ENCODE data around the gene ATP5F1D. TPM values are rescaled to one million over a fixed set of nuclear protein-coding genes. Genes with fewer than 3 reads are reported as not detected.

ATP5F1D gene
- total and polyA plus RNA-seq, 4 donors: 17.4 to 219 (median 144) TPM

DNA sequence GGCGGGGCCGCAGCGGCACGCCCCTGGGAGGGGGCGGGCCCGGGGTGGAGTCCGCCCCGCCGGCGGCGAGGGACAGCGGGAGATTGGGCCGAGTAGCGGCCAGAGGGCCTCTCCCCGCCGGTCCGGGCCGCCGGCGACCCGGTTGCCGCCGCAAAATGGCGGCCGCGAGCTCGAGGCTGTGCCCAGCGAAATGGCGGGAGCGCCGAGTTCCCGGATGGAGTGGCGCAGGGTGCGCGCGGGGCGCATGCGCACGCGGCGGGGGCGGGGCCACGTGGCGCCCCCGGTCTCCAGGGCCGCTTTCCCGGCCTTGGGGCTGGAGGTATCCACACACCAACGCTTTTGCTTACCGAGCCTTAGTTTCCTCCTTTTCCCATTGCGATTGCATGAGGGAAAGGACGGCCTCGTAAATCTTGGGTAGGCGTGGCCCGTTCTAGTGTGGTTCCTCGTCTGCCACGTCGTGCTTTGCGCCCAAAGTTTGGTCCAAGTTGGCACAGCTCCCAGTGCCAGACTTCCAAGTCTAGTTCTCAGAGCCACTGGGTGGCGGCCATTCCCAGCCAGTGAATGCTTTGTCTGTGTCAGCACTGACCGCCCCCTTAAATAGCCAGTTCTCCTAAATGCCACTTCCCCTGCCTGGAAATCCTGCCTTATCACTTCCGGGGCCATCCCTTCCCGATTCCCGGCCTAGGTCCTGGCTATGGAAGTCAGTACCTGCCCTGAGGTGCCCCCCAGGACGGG is 28.1 kb downstream of the ATP5F1D start:
- H3K4me3 ChIP-seq (ENCODE audit: low read depth, low read length): peak overlapping the region; percentile 88
- H3K27ac ChIP-seq (ENCODE audit: low read depth, low read length): peak overlapping the region; percentile 88
- WGBS (ENCODE audit: insufficient coverage): under 1% methylated on average over 64 of the region's 64 CpGs
- no peaks in the 10 kb centered on the region for H3K9me3 ChIP-seq (ENCODE audit: control insufficient read depth, insufficient read depth, low read length)
- peak in 5 of 6 donors; percentile 78 to 96 (median 82) for DNase-seq (ENCODE audit: low read depth in 4 of 6, low spot score in 6 of 6)
- peaks cover 93% of the 10 kb centered on the region for H3K4me1 ChIP-seq (ENCODE audit: control insufficient read depth, insufficient read depth, low read length)
- H3K27me3 ChIP-seq (ENCODE audit: control insufficient read depth, insufficient read depth, low read length): no peaks in the 10 kb centered on the region
- H3K36me3 ChIP-seq (ENCODE audit: control insufficient read depth, insufficient read depth, low read length): peaks cover 60% of the 10 kb centered on the region

DNA sequence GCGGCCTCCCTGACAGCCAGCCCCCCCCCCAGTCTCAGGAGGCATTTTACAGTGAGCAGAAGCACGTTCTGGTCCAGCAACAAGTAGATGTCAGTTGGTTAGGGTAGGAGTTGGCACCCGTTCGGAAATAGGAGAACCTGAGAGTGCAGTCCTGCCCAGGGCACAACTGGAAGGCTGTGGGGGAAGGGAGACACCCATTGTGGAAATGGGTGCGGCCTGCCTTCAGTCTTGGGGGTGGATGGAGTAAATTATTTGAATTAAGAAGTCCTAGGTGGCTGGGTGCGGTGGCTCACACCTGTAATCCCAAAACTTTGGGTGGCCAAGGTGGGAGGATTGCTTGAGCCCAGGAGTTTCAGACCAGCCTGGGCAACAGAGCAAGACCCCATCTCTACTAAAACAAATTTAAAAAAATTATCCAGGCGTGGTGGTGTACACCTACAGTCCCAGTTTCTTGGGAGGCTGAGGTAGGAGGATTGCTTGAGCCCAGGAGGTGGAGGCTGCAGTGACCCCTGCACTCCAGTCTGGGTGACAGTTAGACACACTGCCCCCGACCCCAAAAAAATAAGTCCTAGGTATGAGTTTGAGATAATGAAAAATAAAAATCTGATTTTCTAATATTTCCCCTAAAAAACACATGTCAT is 28.8 kb downstream of the ATP5F1D start:
- no peaks in the 10 kb centered on the region for H3K9me3 ChIP-seq (ENCODE audit: control insufficient read depth, insufficient read depth, low read length)

DNA sequence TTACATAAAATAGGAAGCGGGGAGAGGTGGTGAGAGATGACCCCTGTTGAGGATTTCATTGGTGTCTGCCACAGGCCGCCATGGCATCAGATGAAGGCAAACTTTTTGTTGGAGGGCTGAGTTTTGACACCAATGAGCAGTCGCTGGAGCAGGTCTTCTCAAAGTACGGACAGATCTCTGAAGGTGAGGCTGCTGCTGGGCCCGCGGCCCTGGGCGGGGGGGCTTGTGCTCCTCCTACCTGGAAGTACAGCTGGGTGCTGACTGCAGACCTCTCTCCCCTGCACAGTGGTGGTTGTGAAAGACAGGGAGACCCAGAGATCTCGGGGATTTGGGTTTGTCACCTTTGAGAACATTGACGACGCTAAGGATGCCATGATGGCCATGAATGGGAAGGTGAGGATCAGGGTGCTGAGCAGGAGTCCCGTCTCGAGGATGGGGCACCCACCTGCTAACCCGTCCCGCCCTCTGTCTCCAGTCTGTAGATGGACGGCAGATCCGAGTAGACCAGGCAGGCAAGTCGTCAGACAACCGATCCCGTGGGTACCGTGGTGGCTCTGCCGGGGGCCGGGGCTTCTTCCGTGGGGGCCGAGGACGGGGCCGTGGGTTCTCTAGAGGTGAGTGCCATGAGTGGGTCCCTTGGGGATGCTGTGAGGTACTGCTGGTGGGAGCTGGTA is 29.4 kb downstream of the ATP5F1D start:
- DNase-seq (ENCODE audit: low read depth in 4 of 6, low spot score in 6 of 6): no peak
- peak overlapping the region; percentile 88 for H3K27ac ChIP-seq (ENCODE audit: low read depth, low read length)
- 75% methylated on average over 25 of the region's 26 CpGs for WGBS (ENCODE audit: insufficient coverage)
- H3K4me3 ChIP-seq (ENCODE audit: low read depth, low read length): peak overlapping the region; percentile 88
- H3K9me3 ChIP-seq (ENCODE audit: control insufficient read depth, insufficient read depth, low read length): no peaks in the 10 kb centered on the region
- peaks cover 58% of the 10 kb centered on the region for H3K36me3 ChIP-seq (ENCODE audit: control insufficient read depth, insufficient read depth, low read length)
- H3K27me3 ChIP-seq (ENCODE audit: control insufficient read depth, insufficient read depth, low read length): no peaks in the 10 kb centered on the region
- peaks cover 89% of the 10 kb centered on the region for H3K4me1 ChIP-seq (ENCODE audit: control insufficient read depth, insufficient read depth, low read length)

More for the DNA sequence above, 28.8 kb downstream of the ATP5F1D start:
- DNase-seq (ENCODE audit: low read depth in 4 of 6, low spot score in 6 of 6): no peak
- peak overlapping the region; percentile 88 for H3K27ac ChIP-seq (ENCODE audit: low read depth, low read length)
- H3K36me3 ChIP-seq (ENCODE audit: control insufficient read depth, insufficient read depth, low read length): peaks cover 60% of the 10 kb centered on the region
- H3K4me1 ChIP-seq (ENCODE audit: control insufficient read depth, insufficient read depth, low read length): peaks cover 91% of the 10 kb centered on the region
- peak overlapping the region; percentile 88 for H3K4me3 ChIP-seq (ENCODE audit: low read depth, low read length)
- WGBS (ENCODE audit: insufficient coverage): 29% methylated on average over 5 of the region's 8 CpGs
- no peaks in the 10 kb centered on the region for H3K27me3 ChIP-seq (ENCODE audit: control insufficient read depth, insufficient read depth, low read length)

DNA sequence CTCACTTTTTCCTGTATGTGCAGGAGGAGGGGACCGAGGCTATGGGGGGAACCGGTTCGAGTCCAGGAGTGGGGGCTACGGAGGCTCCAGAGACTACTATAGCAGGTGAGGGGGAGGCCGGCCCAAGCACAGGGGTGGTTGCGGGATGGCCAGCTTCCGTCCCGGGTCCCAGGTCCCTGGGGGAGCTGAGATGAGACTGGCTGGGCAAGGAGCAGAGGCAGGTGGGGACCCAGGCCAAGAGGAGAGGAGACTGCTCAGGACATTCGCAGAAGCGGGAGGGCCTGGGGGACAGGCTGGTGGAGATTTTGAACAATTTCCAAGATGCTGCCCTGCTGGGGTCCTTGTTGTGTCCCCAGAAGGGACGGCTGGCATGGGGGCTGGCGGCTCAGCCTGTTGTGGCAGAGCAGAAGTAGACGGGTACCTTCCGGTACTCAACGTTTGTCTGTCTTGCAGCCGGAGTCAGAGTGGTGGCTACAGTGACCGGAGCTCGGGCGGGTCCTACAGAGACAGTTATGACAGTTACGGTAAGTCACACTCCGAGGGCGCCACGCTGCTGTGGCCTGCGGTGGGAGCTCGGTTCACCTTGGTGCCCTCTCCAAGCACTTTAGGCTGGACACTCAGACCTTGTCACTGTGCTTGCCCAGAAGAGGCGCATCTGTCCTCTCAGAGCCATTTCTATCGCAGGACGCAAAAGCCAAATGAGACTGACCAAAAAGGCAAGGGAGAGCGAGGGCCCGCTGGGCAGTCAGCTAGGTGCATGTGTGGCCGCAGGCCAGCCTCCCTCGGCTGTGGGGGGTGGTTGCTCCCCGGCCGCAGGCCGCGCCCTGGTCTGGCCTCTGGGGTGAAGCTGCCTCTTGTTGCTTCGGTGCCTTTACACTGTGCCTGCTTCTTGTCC is 30.2 kb downstream of the ATP5F1D start:
- H3K36me3 ChIP-seq (ENCODE audit: control insufficient read depth, insufficient read depth, low read length): peaks cover 62% of the 10 kb centered on the region
- DNase-seq (ENCODE audit: low read depth in 4 of 6, low spot score in 6 of 6): no peak
- 79% methylated on average over 33 of the region's 37 CpGs for WGBS (ENCODE audit: insufficient coverage)
- no peaks in the 10 kb centered on the region for H3K27me3 ChIP-seq (ENCODE audit: control insufficient read depth, insufficient read depth, low read length)
- peaks cover 90% of the 10 kb centered on the region for H3K4me1 ChIP-seq (ENCODE audit: control insufficient read depth, insufficient read depth, low read length)
- H3K27ac ChIP-seq (ENCODE audit: low read depth, low read length): no peak overlapping the region
- H3K4me3 ChIP-seq (ENCODE audit: low read depth, low read length): no peak overlapping the region
- no peaks in the 10 kb centered on the region for H3K9me3 ChIP-seq (ENCODE audit: control insufficient read depth, insufficient read depth, low read length)

DNA sequence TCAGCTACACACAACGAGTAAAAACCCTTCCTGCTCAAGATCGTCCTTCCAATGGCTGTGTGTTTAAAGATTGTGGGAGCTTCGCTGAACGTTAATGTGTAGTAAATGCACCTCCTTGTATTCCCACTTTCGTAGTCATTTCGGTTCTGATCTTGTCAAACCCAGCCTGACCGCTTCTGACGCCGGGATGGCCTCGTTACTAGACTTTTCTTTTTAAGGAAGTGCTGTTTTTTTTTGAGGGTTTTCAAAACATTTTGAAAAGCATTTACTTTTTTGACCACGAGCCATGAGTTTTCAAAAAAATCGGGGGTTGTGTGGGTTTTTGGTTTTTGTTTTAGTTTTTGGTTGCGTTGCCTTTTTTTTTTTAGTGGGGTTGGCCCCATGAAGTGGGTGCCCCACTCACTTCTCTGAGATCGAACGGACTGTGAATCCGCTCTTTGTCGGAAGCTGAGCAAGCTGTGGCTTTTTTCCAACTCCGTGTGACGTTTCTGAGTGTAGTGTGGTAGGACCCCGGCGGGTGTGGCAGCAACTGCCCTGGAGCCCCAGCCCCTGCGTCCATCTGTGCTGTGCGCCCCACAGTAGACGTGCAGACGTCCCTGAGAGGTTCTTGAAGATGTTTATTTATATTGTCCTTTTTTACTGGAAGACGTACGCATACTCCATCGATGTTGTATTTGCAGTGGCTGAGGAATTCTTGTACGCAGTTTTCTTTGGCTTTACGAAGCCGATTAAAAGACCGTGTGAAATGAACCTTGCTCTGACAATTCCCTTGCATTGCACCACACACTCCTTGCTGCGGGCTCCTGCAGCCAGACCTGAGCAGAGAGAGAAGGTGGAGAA is 31.1 kb downstream of the ATP5F1D start:
- Histone ChIP-seq H3K27me3 (ENCODE audit: control insufficient read depth, insufficient read depth, low read length) (no peaks in the 10 kb centered on the region), H3K4me1 (ENCODE audit: control insufficient read depth, insufficient read depth, low read length) (peaks cover 86% of the 10 kb centered on the region), H3K27ac (ENCODE audit: low read depth, low read length) (no peak overlapping the region), H3K9me3 (ENCODE audit: control insufficient read depth, insufficient read depth, low read length) (no peaks in the 10 kb centered on the region), H3K4me3 (ENCODE audit: low read depth, low read length) (no peak overlapping the region), H3K36me3 (ENCODE audit: control insufficient read depth, insufficient read depth, low read length) (peaks cover 71% of the 10 kb centered on the region)
- 66% methylated on average over 23 of the region's 33 CpGs for WGBS (ENCODE audit: insufficient coverage)
- DNase-seq (ENCODE audit: low read depth in 4 of 6, low spot score in 6 of 6): no peak

DNA sequence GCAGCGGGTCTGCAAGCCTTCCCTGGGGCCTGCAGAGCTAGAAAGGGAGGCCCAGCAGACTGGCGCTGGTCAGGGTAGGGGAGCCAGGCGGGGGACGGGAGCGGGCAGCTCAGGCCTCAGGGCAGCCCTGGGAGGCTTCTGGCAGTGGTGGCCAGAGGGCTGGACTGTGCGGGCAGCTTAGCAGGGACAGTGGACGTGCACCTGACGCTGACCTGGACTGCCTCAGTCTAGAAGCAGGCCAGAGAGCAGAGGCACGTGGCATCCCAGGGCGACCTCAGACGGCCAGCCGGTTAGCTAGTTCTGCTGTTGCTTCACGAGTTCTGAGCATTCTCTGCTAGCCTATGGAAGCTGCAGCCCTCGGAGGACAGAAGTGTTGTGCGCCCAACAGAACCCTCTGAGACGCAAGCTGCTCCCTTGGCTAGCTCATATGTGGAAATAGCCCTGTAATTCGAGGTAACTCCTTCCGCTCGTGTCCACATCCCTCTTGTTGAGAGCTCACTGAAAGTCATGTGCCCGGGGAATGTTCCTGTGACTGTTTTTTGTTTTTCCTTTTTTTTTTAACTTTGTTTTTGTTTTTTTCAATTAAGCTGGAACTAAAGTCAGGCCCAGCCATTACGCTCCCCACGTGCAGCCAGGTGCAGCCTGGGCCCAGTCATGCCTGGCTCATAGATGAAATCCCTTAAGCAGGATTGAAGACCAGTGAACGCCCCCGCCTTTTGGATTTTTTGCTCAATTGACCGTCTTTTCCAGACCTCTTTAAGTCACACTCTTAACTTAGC is 31.9 kb downstream of the ATP5F1D start:
- WGBS (ENCODE audit: insufficient coverage): 88% methylated on average over 23 of the region's 25 CpGs
- H3K9me3 ChIP-seq (ENCODE audit: control insufficient read depth, insufficient read depth, low read length): no peaks in the 10 kb centered on the region
- peaks cover 77% of the 10 kb centered on the region for H3K36me3 ChIP-seq (ENCODE audit: control insufficient read depth, insufficient read depth, low read length)
- DNase-seq (ENCODE audit: low read depth in 4 of 6, low spot score in 6 of 6): no peak
- no peak overlapping the region for H3K4me3 ChIP-seq (ENCODE audit: low read depth, low read length)
- H3K27me3 ChIP-seq (ENCODE audit: control insufficient read depth, insufficient read depth, low read length): no peaks in the 10 kb centered on the region
- H3K27ac ChIP-seq (ENCODE audit: low read depth, low read length): no peak overlapping the region
- H3K4me1 ChIP-seq (ENCODE audit: control insufficient read depth, insufficient read depth, low read length): peaks cover 78% of the 10 kb centered on the region

DNA sequence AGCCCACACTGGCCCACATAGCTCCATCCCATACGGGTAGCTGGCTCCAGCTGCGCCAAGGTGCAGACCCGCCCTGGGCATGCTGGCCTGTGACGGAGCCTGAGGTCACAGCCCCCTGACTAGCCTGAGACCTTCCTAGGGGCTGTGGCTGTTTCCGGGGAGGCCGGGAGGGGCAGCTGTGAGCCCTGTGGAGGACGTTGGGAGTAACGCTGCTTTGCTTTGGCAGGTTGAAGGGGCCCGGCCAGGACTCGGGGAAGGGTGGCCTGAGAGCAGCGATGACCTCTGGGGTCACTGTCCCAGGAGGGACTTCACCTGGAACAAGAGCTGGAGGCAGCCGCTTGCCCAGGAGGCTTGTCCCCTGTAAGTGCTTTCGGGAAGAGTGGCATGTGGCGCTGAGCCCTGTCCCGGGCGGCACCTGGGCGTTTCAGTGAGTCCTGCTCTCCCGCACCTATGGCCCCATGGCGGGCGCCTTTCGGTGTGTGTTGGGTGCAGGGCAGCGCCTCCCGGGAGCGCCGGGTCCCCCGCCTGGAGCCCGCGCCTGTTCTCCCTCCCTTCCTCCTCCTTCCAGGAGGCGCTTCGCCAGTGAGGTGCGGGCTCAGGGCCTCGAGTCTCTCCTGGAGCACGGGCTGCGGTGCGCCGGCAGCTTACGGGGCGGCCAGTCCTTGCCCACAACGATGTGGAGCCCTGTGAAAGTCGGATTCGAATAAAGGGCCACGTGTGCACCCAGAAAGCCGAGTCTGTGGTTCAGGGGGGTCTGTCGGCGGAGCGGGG is 32.7 kb downstream of the ATP5F1D start:
- Histone ChIP-seq H3K4me1 (ENCODE audit: control insufficient read depth, insufficient read depth, low read length) (peaks cover 74% of the 10 kb centered on the region), H3K9me3 (ENCODE audit: control insufficient read depth, insufficient read depth, low read length) (no peaks in the 10 kb centered on the region), H3K36me3 (ENCODE audit: control insufficient read depth, insufficient read depth, low read length) (peaks cover 84% of the 10 kb centered on the region), H3K4me3 (ENCODE audit: low read depth, low read length) (no peak overlapping the region), H3K27me3 (ENCODE audit: control insufficient read depth, insufficient read depth, low read length) (no peaks in the 10 kb centered on the region), H3K27ac (ENCODE audit: low read depth, low read length) (peak overlapping the region; percentile 61)
- no peak for DNase-seq (ENCODE audit: low read depth in 4 of 6, low spot score in 6 of 6)
- WGBS (ENCODE audit: insufficient coverage): 75% methylated on average over 37 of the region's 46 CpGs

DNA sequence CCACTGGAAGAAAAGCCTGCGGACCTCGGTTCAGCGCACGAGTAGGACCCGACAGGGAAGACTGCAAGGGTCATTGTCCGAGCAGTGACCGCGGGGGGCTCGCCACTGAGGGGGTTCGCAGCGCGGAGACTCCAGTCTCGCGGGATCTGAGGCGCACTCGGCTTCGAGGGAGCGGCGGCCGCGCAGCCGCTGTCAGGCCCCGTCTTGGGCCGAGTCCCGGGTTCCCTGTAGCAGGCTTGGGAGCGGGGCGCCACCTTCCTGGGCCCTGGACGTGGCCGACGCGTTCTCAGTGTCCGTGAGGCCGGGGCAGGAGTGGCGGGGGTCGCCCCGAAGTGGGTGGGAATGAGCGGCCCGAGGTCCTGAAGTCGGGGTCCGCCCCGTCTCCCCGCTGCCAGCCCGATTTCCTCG is 33.3 kb downstream of the ATP5F1D start:
- H3K36me3 ChIP-seq (ENCODE audit: control insufficient read depth, insufficient read depth, low read length): peaks cover 90% of the 10 kb centered on the region
- DNase-seq (ENCODE audit: low read depth in 4 of 6, low spot score in 6 of 6): no peak
- H3K4me3 ChIP-seq (ENCODE audit: low read depth, low read length): no peak overlapping the region
- peaks cover 77% of the 10 kb centered on the region for H3K4me1 ChIP-seq (ENCODE audit: control insufficient read depth, insufficient read depth, low read length)
- H3K27me3 ChIP-seq (ENCODE audit: control insufficient read depth, insufficient read depth, low read length): no peaks in the 10 kb centered on the region
- no peaks in the 10 kb centered on the region for H3K9me3 ChIP-seq (ENCODE audit: control insufficient read depth, insufficient read depth, low read length)
- WGBS (ENCODE audit: insufficient coverage): 16% methylated on average over 44 of the region's 44 CpGs
- H3K27ac ChIP-seq (ENCODE audit: low read depth, low read length): peak overlapping the region; percentile 61
